ENCODE measurements around the gene CST9L.
A peak's percentile ranks its signal among the peaks of the same experiment; 100 is the strongest.

CST9L gene

GRCh38 chr20:23551786-23552185 lies 16.5 kb downstream of the CST9L start:
- no peak overlapping the region for H3K9ac ChIP-seq
- H3K36me3 ChIP-seq = no peaks in the 10 kb centered on the region
- TF ChIP-seq Cebpa-rat (IDR thresholded peaks at IDR 0.05) = no peak
- H3K4me1 ChIP-seq = no peaks in the 10 kb centered on the region
- no peak overlapping the region for H3K27ac ChIP-seq
- H4K20me1 ChIP-seq = no peaks in the 10 kb centered on the region
- no peaks in the 10 kb centered on the region for H3K27me3 ChIP-seq
- H3K9me3 ChIP-seq (replicated peaks in 1 of 11) = peaks cover 0 to 3% (median 0%) of the 10 kb centered on the region in 11 experiments; a peak in 2 of 22 replicates
- no peak overlapping the region for H3K4me3 ChIP-seq
- no peak overlapping the region for H3K4me2 ChIP-seq

DNA sequence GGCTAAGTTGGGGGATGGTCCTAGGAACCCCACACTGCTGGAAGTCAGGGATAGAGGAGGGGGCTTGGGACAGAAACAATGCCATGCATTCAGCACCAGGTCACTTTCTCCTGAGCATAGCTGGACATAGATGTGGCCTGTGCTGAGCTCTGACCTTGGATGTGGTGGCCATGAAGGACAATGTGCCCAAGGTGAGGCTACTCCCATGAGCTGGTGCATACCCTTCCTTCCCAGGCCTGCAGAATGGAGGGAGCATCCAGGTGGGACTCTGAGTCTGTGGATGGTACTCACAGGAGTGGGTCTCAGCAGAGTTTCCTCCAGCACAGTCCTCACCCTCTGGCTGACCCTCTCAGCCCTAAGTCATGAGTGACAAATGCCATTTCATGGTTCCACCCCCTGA lies 16.9 kb downstream of the CST9L start:
- Histone ChIP-seq H4K20me1 (no peaks in the 10 kb centered on the region), H3K4me3 (no peak overlapping the region), H3K9me3 (replicated peaks in 1 of 11) (no peaks in the 10 kb centered on the region; a peak in 1 of 22 replicates), H3K4me2 (no peak overlapping the region), H3K27me3 (no peaks in the 10 kb centered on the region), H3K27ac (no peak overlapping the region), H3K4me1 (no peaks in the 10 kb centered on the region), H3K9ac (no peak overlapping the region), H3K36me3 (no peaks in the 10 kb centered on the region)
- TF ChIP-seq Cebpa-rat (IDR thresholded peaks at IDR 0.05) = no peak

- no peaks in the 10 kb centered on the region; a peak in 1 of 22 replicates for H3K9me3 ChIP-seq (replicated peaks in 1 of 11)
- no peak for TF ChIP-seq Cebpa-rat (IDR thresholded peaks at IDR 0.05)
- no peak overlapping the region for H3K4me2 ChIP-seq
- H3K4me3 ChIP-seq = no peak overlapping the region
- no peak overlapping the region for H3K27ac ChIP-seq
- no peaks in the 10 kb centered on the region for H3K4me1 ChIP-seq
- no peak overlapping the region for H3K9ac ChIP-seq
- H4K20me1 ChIP-seq = no peaks in the 10 kb centered on the region
- H3K27me3 ChIP-seq = no peaks in the 10 kb centered on the region
- H3K36me3 ChIP-seq = no peaks in the 10 kb centered on the region
These were observed 18.1 kb downstream of the CST9L start for GRCh38 chr20:23550227-23550626.

GRCh38 chr20:23548408-23548807 lies 19.9 kb downstream of the CST9L start:
- H3K27ac ChIP-seq = no peak overlapping the region
- no peak overlapping the region for H3K4me3 ChIP-seq
- TF ChIP-seq Cebpa-rat (IDR thresholded peaks at IDR 0.05) = no peak
- no peak overlapping the region for H3K4me2 ChIP-seq
- peaks cover 0 to 6% (median 0%) of the 10 kb centered on the region in 11 experiments; a peak in 1 of 22 replicates for H3K9me3 ChIP-seq (replicated peaks in 1 of 11)
- H3K27me3 ChIP-seq = no peaks in the 10 kb centered on the region
- H3K9ac ChIP-seq = no peak overlapping the region
- no peaks in the 10 kb centered on the region for H3K36me3 ChIP-seq
- H3K4me1 ChIP-seq = no peaks in the 10 kb centered on the region
- H4K20me1 ChIP-seq = no peaks in the 10 kb centered on the region

- H3K4me3 ChIP-seq = no peak overlapping the region
- TF ChIP-seq Cebpa-rat (IDR thresholded peaks at IDR 0.05) = no peak
- no peak overlapping the region for H3K9ac ChIP-seq
- H3K27me3 ChIP-seq = no peaks in the 10 kb centered on the region
- H3K27ac ChIP-seq = no peak overlapping the region
- H3K9me3 ChIP-seq (replicated peaks in 1 of 11) = peaks cover 0 to 6% (median 0%) of the 10 kb centered on the region in 11 experiments; a peak in 1 of 22 replicates
- H4K20me1 ChIP-seq = no peaks in the 10 kb centered on the region
- H3K4me1 ChIP-seq = peaks cover 0 to 6% (median 0%) of the 10 kb centered on the region in 10 experiments; a peak in 7 of 20 replicates
- no peak overlapping the region for H3K4me2 ChIP-seq
- H3K36me3 ChIP-seq = no peaks in the 10 kb centered on the region
These were observed 20.7 kb downstream of the CST9L start for GRCh38 chr20:23547613-23548012.

- no peak overlapping the region for H3K4me2 ChIP-seq
- no peak overlapping the region for H3K9ac ChIP-seq
- H3K4me1 ChIP-seq = peaks cover 5 to 16% (median 8%) of the 10 kb centered on the region in 10 experiments; a peak in 19 of 20 replicates
- no peaks in the 10 kb centered on the region for H3K27me3 ChIP-seq
- no peak overlapping the region for H3K4me3 ChIP-seq
- H3K27ac ChIP-seq = no peak overlapping the region
- peaks cover 0 to 6% (median 0%) of the 10 kb centered on the region in 11 experiments; a peak in 1 of 22 replicates for H3K9me3 ChIP-seq (replicated peaks in 1 of 11)
- no peaks in the 10 kb centered on the region for H3K36me3 ChIP-seq
- TF ChIP-seq Cebpa-rat (IDR thresholded peaks at IDR 0.05) = no peak
- H4K20me1 ChIP-seq = no peaks in the 10 kb centered on the region
These were observed 21.7 kb downstream of the CST9L start for GRCh38 chr20:23546435-23547144.

DNA sequence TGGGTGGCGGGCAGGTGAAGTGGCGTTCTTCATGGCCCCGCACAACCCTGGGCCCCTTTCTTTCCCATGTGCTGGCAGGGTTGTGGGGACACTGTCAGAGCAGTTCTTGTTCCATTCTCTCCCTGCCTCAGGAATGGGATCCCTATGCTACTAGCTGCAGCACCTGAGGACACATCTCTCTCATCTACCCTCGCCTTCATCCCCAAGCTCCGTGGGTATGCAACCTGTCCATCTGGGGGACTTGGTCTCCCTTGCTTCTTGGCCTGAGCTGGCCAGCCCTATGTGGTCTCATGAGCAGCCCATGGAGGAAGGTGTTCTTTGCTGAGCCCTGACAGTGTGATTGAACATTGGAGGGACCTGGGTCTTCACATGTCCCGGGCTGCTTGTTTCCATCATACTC lies 24.2 kb downstream of the CST9L start:
- peaks cover 0 to 13% (median 4%) of the 10 kb centered on the region in 11 experiments; a peak in 8 of 22 replicates for H3K9me3 ChIP-seq (replicated peaks in 1 of 11)
- no peak for TF ChIP-seq Cebpa-rat (IDR thresholded peaks at IDR 0.05)
- peaks cover 14 to 28% (median 18%) of the 10 kb centered on the region in 10 experiments for H3K4me1 ChIP-seq
- no peaks in the 10 kb centered on the region for H3K36me3 ChIP-seq
- H3K27ac ChIP-seq = no peak overlapping the region
- H3K27me3 ChIP-seq = no peaks in the 10 kb centered on the region
- H3K4me2 ChIP-seq = no peak overlapping the region
- no peak overlapping the region for H3K9ac ChIP-seq
- H3K4me3 ChIP-seq = no peak overlapping the region
- H4K20me1 ChIP-seq = no peaks in the 10 kb centered on the region

DNA sequence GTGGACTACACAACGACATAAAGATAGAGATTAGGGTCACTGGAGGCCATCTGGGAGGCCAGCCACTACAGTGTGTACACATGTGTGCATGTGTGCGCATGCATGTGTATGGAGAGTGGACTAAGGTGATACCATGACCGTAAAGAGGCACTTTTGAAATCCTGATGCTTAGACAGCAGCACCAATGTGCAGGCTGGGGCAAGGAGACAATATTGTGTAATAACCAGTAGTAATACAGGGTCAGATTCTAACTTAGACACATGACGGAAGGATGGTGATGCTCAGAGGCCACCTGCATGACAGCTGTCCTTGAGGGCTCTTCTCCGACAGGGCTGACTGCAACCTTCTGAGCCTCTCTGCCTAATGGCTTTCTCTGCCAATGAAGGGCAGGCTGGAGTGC lies 25.5 kb downstream of the CST9L start:
- Histone ChIP-seq H3K27me3 (no peaks in the 10 kb centered on the region), H3K4me2 (peak overlapping the region in 3 of 11 experiments; percentile 79 to 91 (median 81); a peak in 6 of 22 replicates), H4K20me1 (no peaks in the 10 kb centered on the region), H3K27ac (no peak overlapping the region), H3K9ac (no peak overlapping the region), H3K4me1 (peaks cover 14 to 28% (median 18%) of the 10 kb centered on the region in 10 experiments), H3K36me3 (no peaks in the 10 kb centered on the region), H3K4me3 (no peak overlapping the region), H3K9me3 (replicated peaks in 1 of 11) (peaks cover 0 to 15% (median 6%) of the 10 kb centered on the region in 11 experiments; a peak in 8 of 22 replicates)
- no peak for TF ChIP-seq Cebpa-rat (IDR thresholded peaks at IDR 0.05)

DNA sequence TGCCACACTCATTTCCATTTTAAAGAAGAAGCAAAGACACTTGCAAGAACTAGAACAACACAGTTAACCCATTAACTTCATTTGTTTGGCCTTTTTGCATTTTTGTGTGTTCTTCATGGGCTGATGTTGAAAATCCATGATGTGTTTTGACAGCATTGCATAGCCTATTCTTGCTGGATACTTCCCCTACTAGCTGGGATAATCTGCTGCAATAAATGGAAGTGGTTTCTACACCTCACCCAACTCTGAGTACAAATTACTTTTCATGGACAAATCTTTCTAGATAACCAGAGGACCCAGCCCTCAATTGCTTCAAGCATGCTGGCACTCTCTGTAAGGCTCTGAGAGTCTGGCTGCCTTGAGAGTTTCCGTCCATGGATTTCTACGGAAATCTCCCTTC lies 26.5 kb downstream of the CST9L start:
- Histone ChIP-seq H3K4me2 (peak overlapping the region; percentile 32 to 91 (median 54)), H3K27ac (peak overlapping the region in 3 of 11 experiments; percentile 33 to 53 (median 37); a peak in 8 of 22 replicates), H3K27me3 (no peaks in the 10 kb centered on the region), H3K9me3 (replicated peaks in 1 of 11) (peaks cover 0 to 15% (median 6%) of the 10 kb centered on the region in 11 experiments; a peak in 8 of 22 replicates), H3K9ac (no peak overlapping the region; a peak in 1 of 22 replicates), H4K20me1 (no peaks in the 10 kb centered on the region), H3K4me1 (peaks cover 14 to 37% (median 18%) of the 10 kb centered on the region in 10 experiments), H3K36me3 (no peaks in the 10 kb centered on the region), H3K4me3 (peak overlapping the region in 1 of 10 experiments; percentile 5; a peak in 1 of 20 replicates)
- no peak for TF ChIP-seq Cebpa-rat (IDR thresholded peaks at IDR 0.05)
